ENCODE results near the gene CENPV.
"Not testable (repeated sequence)": the region's sequence is repeated elsewhere in the genome, so short reads cannot be mapped to it uniquely, and the experiment has no call there.

CENPV gene

DNA sequence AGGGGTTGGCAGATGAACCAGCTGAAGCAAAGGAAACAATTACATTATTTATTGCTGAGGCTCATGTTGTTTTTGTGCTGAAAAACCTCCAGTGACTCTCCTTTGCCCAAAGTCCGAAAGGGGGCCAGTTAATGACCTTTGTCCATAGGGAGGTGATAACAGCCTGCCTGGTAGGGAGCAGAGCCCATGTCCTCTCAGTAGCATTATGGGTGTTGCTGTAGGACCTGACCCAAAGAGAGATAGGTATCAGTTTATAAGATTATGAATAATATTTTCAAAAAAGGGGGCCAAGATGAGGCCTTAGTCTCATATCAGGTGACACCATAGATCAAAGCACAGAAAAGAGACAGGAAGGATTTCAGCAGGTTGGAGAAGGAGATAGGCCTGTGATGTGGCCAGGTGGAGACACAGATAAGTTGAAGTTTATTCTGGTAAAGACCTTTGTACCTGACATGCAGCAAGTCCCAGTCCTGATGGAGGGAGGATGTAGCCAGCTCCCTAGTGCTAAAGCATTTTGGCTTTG is 55.1 kb downstream of the CENPV start:
- no peaks in the 10 kb centered on the region for H3K4me1 ChIP-seq (ENCODE audit: control insufficient read depth, low read length)
- H3K36me3 ChIP-seq (ENCODE audit: control insufficient read depth, low read length), result no peaks in the 10 kb centered on the region
- no peaks in the 10 kb centered on the region for H3K9me2 ChIP-seq (replicated peaks; ENCODE audit: control insufficient read depth, low read length)
- no peaks in the 10 kb centered on the region for H3K79me2 ChIP-seq (ENCODE audit: control insufficient read depth, low read length)
- no peaks in the 10 kb centered on the region for H3K9me3 ChIP-seq (ENCODE audit: control insufficient read depth, insufficient read depth, low read length)
- no peaks in the 10 kb centered on the region for H4K20me1 ChIP-seq (ENCODE audit: control insufficient read depth, insufficient read depth, low read depth, low read length)
- no peaks in the 10 kb centered on the region for H3F3A ChIP-seq (ENCODE audit: control insufficient read depth, insufficient read depth)
- no peak overlapping the region for H3K4me2 ChIP-seq (ENCODE audit: low read length)
- no peak overlapping the region for H3K27ac ChIP-seq (ENCODE audit: low read depth, low read length)
- no peak for TF ChIP-seq EZH2phosphoT487 (IDR thresholded peaks at IDR 0.05; ENCODE audit: borderline replicate concordance, low read length)
- TF ChIP-seq, protein P1, sequence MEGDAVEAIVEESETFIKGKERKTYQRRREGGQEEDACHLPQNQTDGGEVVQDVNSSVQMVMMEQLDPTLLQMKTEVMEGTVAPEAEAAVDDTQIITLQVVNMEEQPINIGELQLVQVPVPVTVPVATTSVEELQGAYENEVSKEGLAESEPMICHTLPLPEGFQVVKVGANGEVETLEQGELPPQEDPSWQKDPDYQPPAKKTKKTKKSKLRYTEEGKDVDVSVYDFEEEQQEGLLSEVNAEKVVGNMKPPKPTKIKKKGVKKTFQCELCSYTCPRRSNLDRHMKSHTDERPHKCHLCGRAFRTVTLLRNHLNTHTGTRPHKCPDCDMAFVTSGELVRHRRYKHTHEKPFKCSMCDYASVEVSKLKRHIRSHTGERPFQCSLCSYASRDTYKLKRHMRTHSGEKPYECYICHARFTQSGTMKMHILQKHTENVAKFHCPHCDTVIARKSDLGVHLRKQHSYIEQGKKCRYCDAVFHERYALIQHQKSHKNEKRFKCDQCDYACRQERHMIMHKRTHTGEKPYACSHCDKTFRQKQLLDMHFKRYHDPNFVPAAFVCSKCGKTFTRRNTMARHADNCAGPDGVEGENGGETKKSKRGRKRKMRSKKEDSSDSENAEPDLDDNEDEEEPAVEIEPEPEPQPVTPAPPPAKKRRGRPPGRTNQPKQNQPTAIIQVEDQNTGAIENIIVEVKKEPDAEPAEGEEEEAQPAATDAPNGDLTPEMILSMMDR (IDR thresholded peaks at IDR 0.05; ENCODE audit: low read depth, low read length, poor library complexity, severe bottlenecking), result no peak
- no peaks in the 10 kb centered on the region for H3K27me3 ChIP-seq (ENCODE audit: control insufficient read depth, low read length)
- no peak overlapping the region for H3K4me3 ChIP-seq (ENCODE audit: low read length)

GRCh38 chr17:16297367-16298139 is 55.7 kb downstream of the CENPV start:
- Histone ChIP-seq H3K36me3 (ENCODE audit: control insufficient read depth, low read length) (no peaks in the 10 kb centered on the region), H3K9me2 (replicated peaks; ENCODE audit: control insufficient read depth, low read length) (no peaks in the 10 kb centered on the region), H3K27ac (ENCODE audit: low read depth, low read length) (no peak overlapping the region), H3F3A (ENCODE audit: control insufficient read depth, insufficient read depth) (no peaks in the 10 kb centered on the region), H3K9me3 (ENCODE audit: control insufficient read depth, insufficient read depth, low read length) (no peaks in the 10 kb centered on the region), H3K4me3 (ENCODE audit: low read length) (no peak overlapping the region), H3K79me2 (ENCODE audit: control insufficient read depth, low read length) (no peaks in the 10 kb centered on the region), H4K20me1 (ENCODE audit: control insufficient read depth, insufficient read depth, low read depth, low read length) (no peaks in the 10 kb centered on the region), H3K4me2 (ENCODE audit: low read length) (no peak overlapping the region), H3K4me1 (ENCODE audit: control insufficient read depth, low read length) (no peaks in the 10 kb centered on the region), H3K27me3 (ENCODE audit: control insufficient read depth, low read length) (no peaks in the 10 kb centered on the region)
- TF ChIP-seq, protein P1 (IDR thresholded peaks at IDR 0.05; ENCODE audit: low read depth, low read length, poor library complexity, severe bottlenecking), result no peak
- no peak for TF ChIP-seq EZH2phosphoT487 (IDR thresholded peaks at IDR 0.05; ENCODE audit: borderline replicate concordance, low read length)

GRCh38 chr17:16296072-16296471 is 57.2 kb downstream of the CENPV start:
- not testable (repeated sequence) for H3K4me1 ChIP-seq (ENCODE audit: control insufficient read depth, low read length); H3K4me2 ChIP-seq (ENCODE audit: low read length); H3K9me3 ChIP-seq (ENCODE audit: control insufficient read depth, insufficient read depth, low read length); H3F3A ChIP-seq (ENCODE audit: control insufficient read depth, insufficient read depth); H3K79me2 ChIP-seq (ENCODE audit: control insufficient read depth, low read length); H3K27ac ChIP-seq (ENCODE audit: low read depth, low read length); H3K36me3 ChIP-seq (ENCODE audit: control insufficient read depth, low read length); H3K9me2 ChIP-seq (replicated peaks; ENCODE audit: control insufficient read depth, low read length); H3K27me3 ChIP-seq (ENCODE audit: control insufficient read depth, low read length); H3K4me3 ChIP-seq (ENCODE audit: low read length); H4K20me1 ChIP-seq (ENCODE audit: control insufficient read depth, insufficient read depth, low read depth, low read length)

DNA sequence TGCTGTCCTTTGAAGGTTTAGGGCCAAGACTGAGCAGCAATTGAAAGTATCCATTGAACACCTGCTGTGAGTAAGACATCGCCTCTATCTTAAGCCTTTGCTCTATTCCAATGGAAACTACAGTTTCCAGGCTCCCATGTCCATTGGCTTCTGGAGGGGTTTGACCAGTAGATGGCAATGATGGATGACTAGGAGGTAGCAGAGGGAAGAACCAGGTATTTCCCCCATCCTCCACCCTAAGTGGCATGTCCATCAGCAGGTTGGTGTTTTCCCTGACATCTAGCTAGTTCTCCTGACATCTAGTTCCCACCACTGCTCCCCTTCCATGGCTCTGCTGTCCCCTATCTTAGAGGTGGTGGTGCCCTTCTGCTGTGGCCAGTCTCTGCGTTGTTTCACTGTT is 58.7 kb downstream of the CENPV start:
- H4K20me1 ChIP-seq (ENCODE audit: control insufficient read depth, insufficient read depth, low read depth, low read length), result no peaks in the 10 kb centered on the region
- H3F3A ChIP-seq (ENCODE audit: control insufficient read depth, insufficient read depth), result no peaks in the 10 kb centered on the region
- no peak overlapping the region for H3K4me2 ChIP-seq (ENCODE audit: low read length)
- no peak for TF ChIP-seq EZH2phosphoT487 (IDR thresholded peaks at IDR 0.05; ENCODE audit: borderline replicate concordance, low read length)
- TF ChIP-seq, protein P1 (IDR thresholded peaks at IDR 0.05; ENCODE audit: low read depth, low read length, poor library complexity, severe bottlenecking), result no peak
- H3K4me3 ChIP-seq (ENCODE audit: low read length), result no peak overlapping the region
- no peak overlapping the region for H3K27ac ChIP-seq (ENCODE audit: low read depth, low read length)
- H3K36me3 ChIP-seq (ENCODE audit: control insufficient read depth, low read length), result no peaks in the 10 kb centered on the region
- no peaks in the 10 kb centered on the region for H3K9me3 ChIP-seq (ENCODE audit: control insufficient read depth, insufficient read depth, low read length)
- H3K27me3 ChIP-seq (ENCODE audit: control insufficient read depth, low read length), result no peaks in the 10 kb centered on the region
- H3K79me2 ChIP-seq (ENCODE audit: control insufficient read depth, low read length), result no peaks in the 10 kb centered on the region
- H3K4me1 ChIP-seq (ENCODE audit: control insufficient read depth, low read length), result peaks cover 10% of the 10 kb centered on the region
- no peaks in the 10 kb centered on the region for H3K9me2 ChIP-seq (replicated peaks; ENCODE audit: control insufficient read depth, low read length)
